ENCODE data around the gene SEL1L3.

DNA sequence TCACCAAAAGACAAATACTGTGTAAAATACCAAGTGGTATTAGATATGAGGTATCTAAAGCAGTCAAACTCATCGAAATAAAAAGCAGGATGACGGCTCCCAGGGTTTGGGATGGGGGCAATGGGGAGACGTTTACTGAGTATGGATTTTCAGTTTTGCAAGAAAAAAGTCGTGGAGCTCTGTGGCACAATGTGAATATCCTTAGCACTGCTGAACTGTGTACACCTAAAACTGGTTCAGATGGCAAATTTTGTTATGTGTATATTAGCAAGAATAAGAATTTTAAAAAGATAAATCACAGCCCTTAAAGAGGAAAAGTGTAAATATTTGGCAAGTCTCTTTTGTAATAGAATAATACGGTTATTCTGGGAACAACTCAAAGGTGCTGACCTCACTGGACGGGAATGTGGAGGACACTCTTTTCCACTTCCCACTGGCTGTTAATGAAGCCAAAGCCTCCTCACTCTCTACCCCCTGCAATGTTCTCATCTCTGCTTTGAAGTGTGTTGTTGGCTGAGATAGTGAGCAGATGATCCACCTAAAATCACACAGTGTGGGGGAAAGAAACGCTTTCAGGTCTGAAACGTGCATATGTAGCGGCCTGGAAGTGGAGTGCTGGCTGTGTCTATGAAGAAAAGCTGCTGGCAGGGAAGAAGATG, 49.2 kb downstream of the SEL1L3 start:
- TF ChIP-seq, protein P1, sequence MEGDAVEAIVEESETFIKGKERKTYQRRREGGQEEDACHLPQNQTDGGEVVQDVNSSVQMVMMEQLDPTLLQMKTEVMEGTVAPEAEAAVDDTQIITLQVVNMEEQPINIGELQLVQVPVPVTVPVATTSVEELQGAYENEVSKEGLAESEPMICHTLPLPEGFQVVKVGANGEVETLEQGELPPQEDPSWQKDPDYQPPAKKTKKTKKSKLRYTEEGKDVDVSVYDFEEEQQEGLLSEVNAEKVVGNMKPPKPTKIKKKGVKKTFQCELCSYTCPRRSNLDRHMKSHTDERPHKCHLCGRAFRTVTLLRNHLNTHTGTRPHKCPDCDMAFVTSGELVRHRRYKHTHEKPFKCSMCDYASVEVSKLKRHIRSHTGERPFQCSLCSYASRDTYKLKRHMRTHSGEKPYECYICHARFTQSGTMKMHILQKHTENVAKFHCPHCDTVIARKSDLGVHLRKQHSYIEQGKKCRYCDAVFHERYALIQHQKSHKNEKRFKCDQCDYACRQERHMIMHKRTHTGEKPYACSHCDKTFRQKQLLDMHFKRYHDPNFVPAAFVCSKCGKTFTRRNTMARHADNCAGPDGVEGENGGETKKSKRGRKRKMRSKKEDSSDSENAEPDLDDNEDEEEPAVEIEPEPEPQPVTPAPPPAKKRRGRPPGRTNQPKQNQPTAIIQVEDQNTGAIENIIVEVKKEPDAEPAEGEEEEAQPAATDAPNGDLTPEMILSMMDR (conservative IDR thresholded peaks at IDR 0.05 in 1 of 2, IDR thresholded peaks at IDR 0.05 in 1 of 2; ENCODE audit: extremely low read depth in 1 of 2, insufficient read depth in 1 of 2, low read depth in 1 of 2, low read length in 2 of 2), result no peak
- no peak for TF ChIP-seq EZH2 (IDR thresholded peaks at IDR 0.05; ENCODE audit: borderline replicate concordance, low read length)
